Neural progenitor cell (in vitro differentiated cells): ENCODE measurements around the gene SERINC5.

Experiments used
- CTCF ChIP-seq: fragments of 200-600 bp; sonication (generic); IDR thresholded peaks from 2 replicates; pipeline ENCODE4 v1.5.1; 2017; ENCODE audit warnings: antibody characterized with exemption, mild to moderate bottlenecking
- EZH2 ChIP-seq: fragments of 200-600 bp; sonication (generic); IDR thresholded peaks from 2 replicates; pipeline ENCODE4 v1.6.1; 2017; ENCODE audit warnings: antibody characterized with exemption, mild to moderate bottlenecking, moderate library complexity
- EZH2phosphoT487 ChIP-seq: fragments of 200-600 bp; sonication (generic); IDR thresholded peaks from 2 replicates; pipeline ENCODE4 v1.6.1; 2017; ENCODE audit warnings: antibody characterized with exemption

GRCh38 chr5:80181618-80182211 is 74.1 kb downstream of the SERINC5 start:
- TF ChIP-seq CTCF = no peak
- no peak for TF ChIP-seq EZH2
- TF ChIP-seq EZH2phosphoT487 = no peak
